Thyroid gland (tissue), 4 donors: ENCODE results near the gene OBSCN. TPM values are rescaled to one million over a fixed set of nuclear protein-coding genes. Genes with fewer than 3 reads are reported as not detected.

ENCODE experiments used
- DNase-seq, 2 donors: peaks; one replicate each; pipeline ENCODE4 v3.0.0-alpha.2; 2019
- H3K27ac ChIP-seq, 3 donors: fragments of 200-600 bp; sonication (generic); 1 replicate in 2 of 3; 2 replicates in 1 of 3; pipeline ENCODE4 v1.5.1; 2016 to 2019; ENCODE audit warnings: mild to moderate bottlenecking in 1 of 3, moderate library complexity in 1 of 3
- H3K27me3 ChIP-seq: fragments of 200-600 bp; sonication (generic); one replicate; pipeline ENCODE4 v1.5.1; 2019
- H3K36me3 ChIP-seq, 2 donors: fragments of 200-600 bp; sonication (generic); one replicate each; pipeline ENCODE4 v1.5.1; 2016 to 2019
- H3K4me1 ChIP-seq, 2 donors: fragments of 200-600 bp; sonication (generic); one replicate each; pipeline ENCODE4 v1.5.1; 2017 to 2019
- H3K4me3 ChIP-seq, 3 donors: fragments of 200-600 bp; sonication (generic); replicated peaks in 1 of 3; 1 replicate in 2 of 3; 2 replicates in 1 of 3; pipeline ENCODE4 v1.5.1; 2016; ENCODE audit warnings: mild to moderate bottlenecking in 1 of 3
- H3K9me3 ChIP-seq: fragments of 200-600 bp; sonication (generic); one replicate; pipeline ENCODE4 v1.5.1; 2017
- CTCF ChIP-seq, 6 experiments: fragments of 200-600 bp in 3 of 6; fragments of 450-650 bp in 3 of 6; sonication (generic) in 3 of 6; IDR thresholded peaks; one replicate each; pipeline ENCODE4 v1.5.1; 2016 to 2019; ENCODE audit warnings: antibody characterized with exemption in 6 of 6, mild to moderate bottlenecking in 2 of 6, inconsistent platforms in 1 of 6, moderate library complexity in 1 of 6
- POLR2A ChIP-seq, 2 donors: fragments of 450-650 bp; IDR thresholded peaks; one replicate each; pipeline ENCODE4 v1.6.1; 2017; ENCODE audit warnings: antibody characterized with exemption in 2 of 2, mild to moderate bottlenecking in 2 of 2, moderate library complexity in 1 of 2
- WGBS, 2 donors: methylation state at CpG; one replicate each; pipeline ENCODE4 v1.1.5; 2017; 5-methylcytosine and 5-hydroxymethylcytosine counted together
- intact Hi-C: fragments of 100-400 bp; cut with DNase I; formaldehyde crosslinking; loops from one replicate; pipeline ENCODE4 v1.15.1; 2023
- total RNA-seq, 4 donors: library from RNA; depleted of rRNA; stranded (reverse); fragments of >200 nt; gene quantifications; one replicate each; pipeline ENCODE4 v1.2.3, GENCODE V29; 2016

Gene OBSCN
- total RNA-seq, 4 donors from 2014 or later = 24.0 to 35.1 (median 31.5) TPM

- no peaks in the 10 kb centered on the region for H3K27me3 ChIP-seq
- intact Hi-C loops = no loop called here
- 58 to 71% methylated on average over 2 of the region's 2 CpGs for WGBS, 2 donors
- no peaks in the 10 kb centered on the region for H3K9me3 ChIP-seq
- H3K4me3 ChIP-seq = no peak overlapping the region
- H3K4me1 ChIP-seq = no peaks in the 10 kb centered on the region
- H3K36me3 ChIP-seq = no peaks in the 10 kb centered on the region
- TF ChIP-seq CTCF (IDR thresholded peaks at IDR 0.05) = no peak
- no peak for TF ChIP-seq POLR2A (IDR thresholded peaks at IDR 0.05)
- H3K27ac ChIP-seq = no peak overlapping the region
- DNase-seq = no peak
Measured at GRCh38 chr1:228198977-228199590, 8.8 kb upstream of the OBSCN start.

- Histone ChIP-seq H3K27me3 (no peaks in the 10 kb centered on the region), H3K36me3 (no peaks in the 10 kb centered on the region), H3K9me3 (no peaks in the 10 kb centered on the region), H3K27ac (no peak overlapping the region), H3K4me1 (peaks cover 0 to 10% of the 10 kb centered on the region in 2 donors), H3K4me3 (no peak overlapping the region)
- intact Hi-C loops = no loop called here
- 64 to 67% methylated on average over 8 of the region's 8 CpGs for WGBS, 2 donors
- no peak for TF ChIP-seq CTCF (IDR thresholded peaks at IDR 0.05)
- no peak for TF ChIP-seq POLR2A (IDR thresholded peaks at IDR 0.05)
- DNase-seq = no peak
Measured at GRCh38 chr1:228204958-228205357, 2.9 kb upstream of the OBSCN start.

- Histone ChIP-seq H3K27me3 (no peaks in the 10 kb centered on the region), H3K27ac (no peak overlapping the region), H3K4me1 (peaks cover 0 to 10% of the 10 kb centered on the region in 2 donors), H3K4me3 (no peak overlapping the region), H3K9me3 (no peaks in the 10 kb centered on the region), H3K36me3 (no peaks in the 10 kb centered on the region)
- 33 to 40% methylated on average over 9 to 14 of the region's 15 CpGs for WGBS, 2 donors
- TF ChIP-seq POLR2A (IDR thresholded peaks at IDR 0.05) (no peak), CTCF (IDR thresholded peaks at IDR 0.05) (no peak)
- no peak for DNase-seq
- intact Hi-C loops = no loop called here
Measured at GRCh38 chr1:228205526-228206436, 2.1 kb upstream of the OBSCN start.

- Histone ChIP-seq H3K4me3 (no peak overlapping the region), H3K27ac (no peak overlapping the region), H3K4me1 (peaks cover 0 to 10% of the 10 kb centered on the region in 2 donors), H3K27me3 (no peaks in the 10 kb centered on the region), H3K36me3 (no peaks in the 10 kb centered on the region), H3K9me3 (no peaks in the 10 kb centered on the region)
- 52 to 65% methylated on average over 3 to 11 of the region's 16 CpGs for WGBS, 2 donors
- intact Hi-C loops = no loop called here
- TF ChIP-seq POLR2A (IDR thresholded peaks at IDR 0.05) (no peak), CTCF (IDR thresholded peaks at IDR 0.05) (no peak)
- DNase-seq = no peak
Measured at GRCh38 chr1:228206582-228207351, 1.1 kb upstream of the OBSCN start.
